Jurkat, Clone E6-1 (cell line): ENCODE data around the gene LSM12.
"Not testable (repeated sequence)": the region's sequence is repeated elsewhere in the genome, so short reads cannot be mapped to it uniquely, and the experiment has no call there.

Source experiments
- DNase-seq: peaks from one replicate; pipeline ENCODE4 v3.0.0-alpha.2; 2011; ENCODE audit warnings: low read depth, low spot score
- H3K4me3 ChIP-seq: 2 replicates; pipeline ENCODE4 v1.5.1; 2011; ENCODE audit warnings: mild to moderate bottlenecking, low read length, control low read depth, moderate library complexity

The LSM12 gene

DNA sequence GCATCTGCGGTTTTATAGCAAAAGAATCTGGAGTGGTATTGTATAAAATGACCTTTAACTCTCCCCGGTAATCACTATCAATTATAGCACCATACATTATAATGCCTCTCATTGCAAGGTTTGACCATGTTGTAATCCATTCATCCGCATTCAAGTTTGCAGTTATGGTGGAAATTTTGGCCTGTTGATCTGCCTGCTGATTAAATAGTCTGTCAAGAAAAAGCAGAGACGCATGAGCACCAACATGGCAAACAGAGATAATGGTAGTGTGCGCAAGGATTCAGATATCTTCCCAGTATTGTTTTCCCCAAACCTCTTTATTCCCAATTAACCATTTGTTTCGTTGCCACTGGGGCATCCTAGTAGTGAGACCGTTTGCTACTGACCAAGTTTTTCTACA, 45.2 kb downstream of the LSM12 start:
- DNase-seq, H3K4me3 ChIP-seq: not testable (repeated sequence)

GRCh38 chr17:44014437-44015172, 51.9 kb downstream of the LSM12 start, which contains the start of gene TMEM101:
TMEM101 (minus strand) TSS chr17:44014963; CDS start chr17:44014952, 11 bp downstream.
- DNase-seq, result peak; percentile 90
- H3K4me3 ChIP-seq, result peak within 1 kb of the TSS; percentile 98

GRCh38 chr17:44014133-44014436, 52.4 kb downstream of the LSM12 start:
- H3K4me3 ChIP-seq, result peak overlapping the region; percentile 98
- DNase-seq, result no peak

DNA sequence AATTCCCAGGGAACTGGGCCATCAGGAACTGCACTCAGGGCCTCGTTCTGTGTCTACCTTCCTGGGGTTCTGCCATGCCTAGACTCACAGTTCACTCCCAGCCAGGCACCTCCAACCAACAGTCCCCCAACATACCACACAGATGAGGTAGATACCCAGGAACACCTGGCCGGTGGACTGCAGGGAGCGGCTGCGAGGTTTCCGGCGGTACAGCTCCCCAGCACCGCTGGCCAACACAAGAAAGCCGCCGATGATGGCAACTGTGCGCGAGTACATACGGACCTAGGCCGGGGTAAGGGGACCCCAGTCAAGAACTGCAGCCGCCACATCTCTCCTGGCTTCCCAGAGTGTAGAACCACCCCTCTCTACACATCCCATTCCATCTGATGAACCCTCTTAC, 53.6 kb downstream of the LSM12 start:
- DNase-seq, result no peak
- no peak overlapping the region for H3K4me3 ChIP-seq

DNA sequence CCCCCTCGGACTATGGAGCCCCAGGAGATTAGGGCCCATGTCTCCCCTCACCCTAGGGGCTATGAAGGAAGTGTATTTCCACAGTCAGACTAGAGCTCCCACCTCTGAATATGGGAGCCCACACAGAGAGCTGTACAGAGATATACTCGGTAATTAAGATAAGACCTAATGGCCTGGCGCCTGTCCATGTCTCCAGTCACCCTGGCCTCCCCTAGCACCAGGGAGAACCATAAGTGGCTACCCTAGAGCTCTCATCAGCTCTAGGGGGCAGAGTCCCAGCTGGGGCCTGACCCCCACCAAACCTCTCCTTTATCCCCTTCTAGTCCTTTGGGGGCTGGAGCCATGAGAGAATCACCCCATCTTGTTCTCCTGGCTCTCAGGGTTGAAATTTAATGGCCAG, 54.1 kb downstream of the LSM12 start:
- H3K4me3 ChIP-seq, result no peak overlapping the region
- no peak for DNase-seq

DNA sequence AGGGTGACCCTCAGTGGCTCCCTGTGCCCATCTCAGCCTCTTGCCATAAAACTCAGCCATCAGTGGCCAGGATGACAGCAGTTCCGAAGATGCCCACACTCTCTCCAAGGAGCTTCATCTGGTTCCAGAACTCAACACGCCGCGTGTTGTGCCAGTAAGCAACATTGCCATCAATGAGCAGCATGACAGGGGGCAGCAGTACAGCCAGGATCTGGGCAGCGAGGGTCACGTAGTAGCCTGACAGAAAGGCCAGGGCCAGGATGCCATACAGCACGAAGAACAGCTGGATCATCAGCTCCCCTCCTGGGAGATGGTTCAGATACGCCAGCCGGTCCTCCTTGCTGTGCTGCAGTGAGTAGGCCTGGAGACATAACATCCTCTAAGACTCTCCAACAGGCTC, 54.6 kb downstream of the LSM12 start:
- no peak overlapping the region for H3K4me3 ChIP-seq
- no peak for DNase-seq

- H3K4me3 ChIP-seq, result no peak overlapping the region
- no peak for DNase-seq
Observed at GRCh38 chr17:44010966-44011647, 55.4 kb downstream of the LSM12 start.

- DNase-seq, result no peak
- no peak overlapping the region for H3K4me3 ChIP-seq
Observed at GRCh38 chr17:44008205-44008909, 58.1 kb downstream of the LSM12 start.

DNA sequence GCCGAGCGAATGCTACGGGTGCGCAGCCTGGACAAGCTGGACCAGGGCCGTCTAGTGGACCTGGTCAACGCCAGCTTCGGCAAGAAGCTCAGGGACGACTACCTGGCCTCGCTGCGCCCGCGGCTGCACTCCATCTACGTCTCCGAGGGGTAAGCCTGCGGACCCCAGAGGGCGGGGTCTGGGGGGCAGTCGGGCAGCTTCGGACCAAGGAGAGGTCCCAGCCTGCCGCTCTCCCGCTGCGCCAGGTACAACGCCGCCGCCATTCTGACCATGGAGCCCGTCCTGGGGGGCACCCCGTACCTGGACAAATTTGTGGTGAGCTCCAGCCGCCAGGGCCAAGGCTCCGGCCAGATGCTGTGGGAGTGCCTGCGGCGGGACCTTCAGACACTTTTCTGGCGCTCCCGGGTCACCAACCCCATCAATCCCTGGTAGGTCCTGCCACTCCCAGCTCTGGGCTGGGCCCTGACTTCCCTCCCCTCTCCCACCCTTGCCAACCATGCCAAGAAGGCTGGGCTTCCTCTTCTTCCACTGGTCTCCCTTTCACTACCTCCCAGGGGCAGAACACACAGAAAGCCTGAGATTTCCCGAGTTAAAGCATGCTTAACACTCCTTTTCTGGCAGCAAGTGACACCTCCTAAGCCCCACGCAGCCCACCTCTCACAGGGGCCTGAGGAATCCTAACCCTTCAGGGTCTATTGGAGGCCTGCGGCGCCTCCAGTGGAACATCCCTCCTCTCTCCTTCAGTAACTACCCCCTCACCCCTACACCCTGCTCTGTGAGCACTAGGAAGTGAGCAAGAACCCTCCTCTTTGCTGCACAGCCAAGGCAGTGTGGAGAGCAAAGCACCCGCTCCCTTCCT, 58.9 kb downstream of the LSM12 start:
- peak overlapping the region; percentile 76 for H3K4me3 ChIP-seq
- DNase-seq, result no peak

GRCh38 chr17:44006598-44007345, 59.7 kb downstream of the LSM12 start:
- DNase-seq, result peak; percentile 94
- peak overlapping the region; percentile 76 for H3K4me3 ChIP-seq

- H3K4me3 ChIP-seq, result peak overlapping the region; percentile 76
- DNase-seq, result no peak
Observed at GRCh38 chr17:44006272-44006597, 60.2 kb downstream of the LSM12 start.

- DNase-seq, result no peak
- no peak overlapping the region; the same call in 1 of the 2 replicates for H3K4me3 ChIP-seq
Observed at GRCh38 chr17:44005527-44006271, 60.8 kb downstream of the LSM12 start.

DNA sequence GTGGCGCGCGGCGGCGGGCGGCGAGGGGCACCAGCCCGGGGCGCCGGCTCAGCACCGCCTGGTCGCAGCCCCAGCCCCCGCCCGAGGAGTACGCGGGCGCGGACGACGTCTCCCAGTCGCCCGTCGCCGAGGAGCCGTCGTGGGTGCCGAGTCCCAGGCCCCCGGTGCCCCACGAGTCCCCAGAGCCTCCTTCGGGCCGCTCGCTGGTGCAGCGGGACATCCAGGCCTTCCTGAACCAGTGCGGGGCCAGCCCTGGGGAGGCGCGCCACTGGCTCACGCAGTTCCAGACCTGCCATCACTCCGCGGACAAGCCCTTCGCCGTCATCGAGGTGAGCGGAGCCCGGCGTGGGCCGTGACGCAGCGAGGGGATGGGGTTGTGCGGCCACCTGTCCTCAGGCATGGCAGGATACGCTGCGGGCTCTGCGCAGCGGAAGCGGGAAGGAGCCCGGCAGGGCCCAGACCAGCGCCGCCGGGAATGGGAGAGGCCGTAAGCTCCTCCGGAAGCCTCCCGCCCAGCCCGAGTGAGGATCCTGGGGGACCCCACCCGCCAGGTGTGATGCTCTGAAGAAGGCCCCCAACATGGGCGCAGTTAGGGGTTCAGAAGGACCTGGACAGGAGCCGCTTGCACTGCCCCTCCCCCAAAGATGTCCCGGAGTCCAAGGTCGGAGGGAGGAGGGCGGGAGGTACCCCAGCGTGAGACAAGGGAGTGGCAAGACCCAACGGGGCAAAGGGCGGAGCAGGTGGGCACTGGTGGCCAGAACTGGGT, 61.5 kb downstream of the LSM12 start:
- no peak for DNase-seq
- H3K4me3 ChIP-seq, result no peak overlapping the region

DNA sequence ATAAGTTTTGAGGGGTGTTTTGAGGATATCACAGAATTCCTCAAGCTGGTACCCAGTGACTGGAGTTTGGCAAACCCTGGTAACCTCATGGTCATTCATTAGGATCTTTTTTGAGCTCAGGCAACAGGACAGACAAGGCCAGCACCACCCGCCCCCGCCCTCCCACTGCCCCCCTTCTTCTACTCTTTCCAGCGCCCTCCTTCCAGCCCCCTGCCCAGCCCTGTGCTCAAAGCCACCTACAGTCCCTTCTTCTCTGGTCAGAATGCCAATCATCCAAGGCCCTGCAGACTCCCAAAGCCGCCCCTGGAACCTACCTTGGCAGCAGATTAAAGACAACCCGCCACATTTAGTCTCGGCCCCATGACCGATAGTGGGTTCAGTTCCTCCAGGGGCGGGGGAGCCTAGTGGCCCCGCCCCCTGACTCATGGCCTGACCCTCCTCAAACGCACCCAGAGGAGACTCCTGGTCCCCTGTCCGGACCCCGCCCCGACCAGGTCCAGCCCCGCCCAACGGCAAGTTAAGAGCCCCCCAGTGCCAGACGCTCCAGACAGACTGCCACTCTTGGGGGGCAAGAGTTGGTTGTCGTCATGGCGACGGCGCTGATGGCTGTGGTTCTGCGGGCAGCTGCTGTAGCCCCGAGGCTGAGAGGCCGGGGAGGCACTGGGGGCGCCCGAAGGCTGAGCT, 62.3 kb downstream of the LSM12 start, which contains the start of gene NAGS:
Gene NAGS (plus strand): TSS at position 546 of the 684 bp plus-strand sequence. CDS start 42 bp downstream, at position 588.
- H3K4me3 ChIP-seq, result no peak within 1 kb of the TSS
- no peak for DNase-seq

DNA sequence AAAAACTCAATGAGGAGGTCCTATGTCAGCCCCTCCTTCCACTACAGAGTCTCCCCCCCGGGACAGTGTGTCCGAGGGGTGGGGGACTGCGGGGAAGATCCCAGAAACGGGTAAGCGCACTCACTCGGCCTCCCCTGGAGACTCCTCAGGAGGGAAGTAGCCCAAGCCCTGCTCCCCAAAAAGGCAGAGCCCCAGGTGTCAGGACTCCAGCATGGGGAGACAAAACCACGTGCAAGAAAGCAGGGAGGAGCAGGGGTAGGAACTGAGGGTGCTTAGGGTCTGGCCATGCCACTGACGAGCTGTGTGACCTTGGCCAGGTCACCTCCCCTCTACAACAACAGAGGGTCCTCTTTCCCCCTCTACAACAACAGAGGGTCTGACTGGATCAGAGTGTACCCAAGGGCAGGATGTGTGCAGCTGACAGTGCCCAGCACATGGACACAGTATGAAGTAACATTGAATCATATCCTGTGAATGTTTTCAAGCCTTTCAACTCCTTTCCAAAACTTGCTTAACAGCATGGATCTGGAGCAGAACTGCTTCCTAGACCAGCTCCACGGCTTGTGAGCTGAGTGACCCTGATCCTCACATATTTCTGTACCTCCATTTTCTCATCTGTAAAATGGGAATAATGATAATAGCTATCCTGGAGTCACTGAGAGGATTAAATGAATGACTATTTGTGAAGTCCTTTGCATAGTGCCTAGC, 64.2 kb downstream of the LSM12 start:
- H3K4me3 ChIP-seq, result no peak overlapping the region
- DNase-seq, result no peak

DNA sequence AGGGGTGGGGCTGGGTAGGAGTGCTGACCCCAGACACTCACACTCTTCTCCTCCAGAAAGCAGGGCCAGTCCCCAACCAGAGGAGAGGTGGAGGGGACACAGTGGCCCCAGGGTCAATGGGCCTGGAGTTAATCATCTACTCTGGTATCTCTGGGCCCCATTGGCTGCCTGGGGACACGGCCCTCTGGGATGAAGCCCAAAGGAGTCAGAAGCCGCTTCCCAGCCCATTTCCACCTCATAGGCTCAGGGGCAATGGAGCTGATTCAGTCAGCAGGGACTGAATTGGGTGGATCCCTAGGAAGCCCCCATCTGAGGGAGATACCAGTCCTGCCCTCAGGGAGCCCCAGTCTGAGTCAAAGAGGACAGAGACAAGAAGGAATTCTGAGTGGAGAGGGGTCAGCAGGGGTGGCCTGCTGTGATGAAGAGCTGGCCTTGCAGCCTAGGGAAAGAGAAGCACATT, 65.0 kb downstream of the LSM12 start:
- no peak overlapping the region for H3K4me3 ChIP-seq
- no peak for DNase-seq
